Measurements from ENCODE around the gene PTGDR2. TPM values are rescaled to one million over a fixed set of nuclear protein-coding genes. Genes with fewer than 3 reads are reported as not detected.

Gene PTGDR2
- total RNA-seq, 1 donor: 0.52 TPM

- Histone ChIP-seq H3K9me3 (ENCODE audit: low read depth, low read length) (no peaks in the 10 kb centered on the region), H3K27me3 (ENCODE audit: insufficient read depth, low read length) (no peaks in the 10 kb centered on the region), H3K4me1 (ENCODE audit: insufficient read depth, low read length) (no peaks in the 10 kb centered on the region), H3K4me3 (ENCODE audit: low read length) (no peak overlapping the region)
Observed at GRCh38 chr11:60879104-60879503, 23.4 kb upstream of the PTGDR2 start.

GRCh38 chr11:60878245-60879101, 22.7 kb upstream of the PTGDR2 start:
- H3K27me3 ChIP-seq (ENCODE audit: insufficient read depth, low read length): no peaks in the 10 kb centered on the region
- H3K4me3 ChIP-seq (ENCODE audit: low read length): no peak overlapping the region
- peaks cover 2% of the 10 kb centered on the region for H3K4me1 ChIP-seq (ENCODE audit: insufficient read depth, low read length)
- no peaks in the 10 kb centered on the region for H3K9me3 ChIP-seq (ENCODE audit: low read depth, low read length)

GRCh38 chr11:60876168-60876485, 20.4 kb upstream of the PTGDR2 start:
- H3K9me3 ChIP-seq (ENCODE audit: low read depth, low read length): no peaks in the 10 kb centered on the region
- H3K27me3 ChIP-seq (ENCODE audit: insufficient read depth, low read length): no peaks in the 10 kb centered on the region
- peaks cover 24% of the 10 kb centered on the region for H3K4me1 ChIP-seq (ENCODE audit: insufficient read depth, low read length)
- H3K4me3 ChIP-seq (ENCODE audit: low read length): no peak overlapping the region

- H3K9me3 ChIP-seq (ENCODE audit: low read depth, low read length): no peaks in the 10 kb centered on the region
Observed at GRCh38 chr11:60875366-60876167, 19.8 kb upstream of the PTGDR2 start.

GRCh38 chr11:60874421-60875365, 18.9 kb upstream of the PTGDR2 start:
- H3K4me1 ChIP-seq (ENCODE audit: insufficient read depth, low read length): peaks cover 24% of the 10 kb centered on the region
- no peaks in the 10 kb centered on the region for H3K9me3 ChIP-seq (ENCODE audit: low read depth, low read length)
- no peak overlapping the region for H3K4me3 ChIP-seq (ENCODE audit: low read length)
- H3K27me3 ChIP-seq (ENCODE audit: insufficient read depth, low read length): no peaks in the 10 kb centered on the region

More at GRCh38 chr11:60875366-60876167, 19.8 kb upstream of the PTGDR2 start:
- H3K27me3 ChIP-seq (ENCODE audit: insufficient read depth, low read length): no peaks in the 10 kb centered on the region
- no peak overlapping the region for H3K4me3 ChIP-seq (ENCODE audit: low read length)
- peaks cover 24% of the 10 kb centered on the region for H3K4me1 ChIP-seq (ENCODE audit: insufficient read depth, low read length)

GRCh38 chr11:60873533-60873932, 17.8 kb upstream of the PTGDR2 start:
- no peaks in the 10 kb centered on the region for H3K9me3 ChIP-seq (ENCODE audit: low read depth, low read length)
- H3K27me3 ChIP-seq (ENCODE audit: insufficient read depth, low read length): no peaks in the 10 kb centered on the region
- H3K4me3 ChIP-seq (ENCODE audit: low read length): no peak overlapping the region
- peaks cover 24% of the 10 kb centered on the region for H3K4me1 ChIP-seq (ENCODE audit: insufficient read depth, low read length)

- Histone ChIP-seq H3K4me3 (ENCODE audit: low read length) (no peak overlapping the region), H3K9me3 (ENCODE audit: low read depth, low read length) (no peaks in the 10 kb centered on the region), H3K4me1 (ENCODE audit: insufficient read depth, low read length) (peaks cover 24% of the 10 kb centered on the region), H3K27me3 (ENCODE audit: insufficient read depth, low read length) (no peaks in the 10 kb centered on the region)
Observed at GRCh38 chr11:60872961-60873524, 17.3 kb upstream of the PTGDR2 start.

GRCh38 chr11:60872124-60872960, 16.6 kb upstream of the PTGDR2 start:
- peaks cover 24% of the 10 kb centered on the region for H3K4me1 ChIP-seq (ENCODE audit: insufficient read depth, low read length)
- no peaks in the 10 kb centered on the region for H3K9me3 ChIP-seq (ENCODE audit: low read depth, low read length)
- H3K27me3 ChIP-seq (ENCODE audit: insufficient read depth, low read length): no peaks in the 10 kb centered on the region
- no peak overlapping the region for H3K4me3 ChIP-seq (ENCODE audit: low read length)

GRCh38 chr11:60871378-60872061, 15.8 kb upstream of the PTGDR2 start:
- H3K27me3 ChIP-seq (ENCODE audit: insufficient read depth, low read length): no peaks in the 10 kb centered on the region

GRCh38 chr11:60870733-60871377, 15.1 kb upstream of the PTGDR2 start:
- H3K27me3 ChIP-seq (ENCODE audit: insufficient read depth, low read length): no peaks in the 10 kb centered on the region
- H3K9me3 ChIP-seq (ENCODE audit: low read depth, low read length): no peaks in the 10 kb centered on the region
- peaks cover 24% of the 10 kb centered on the region for H3K4me1 ChIP-seq (ENCODE audit: insufficient read depth, low read length)
- no peak overlapping the region for H3K4me3 ChIP-seq (ENCODE audit: low read length)

More at GRCh38 chr11:60871378-60872061, 15.8 kb upstream of the PTGDR2 start:
- peaks cover 24% of the 10 kb centered on the region for H3K4me1 ChIP-seq (ENCODE audit: insufficient read depth, low read length)
- no peak overlapping the region for H3K4me3 ChIP-seq (ENCODE audit: low read length)
- no peaks in the 10 kb centered on the region for H3K9me3 ChIP-seq (ENCODE audit: low read depth, low read length)

GRCh38 chr11:60870276-60870675, 14.5 kb upstream of the PTGDR2 start:
- Histone ChIP-seq H3K27me3 (ENCODE audit: insufficient read depth, low read length) (no peaks in the 10 kb centered on the region), H3K4me3 (ENCODE audit: low read length) (no peak overlapping the region), H3K9me3 (ENCODE audit: low read depth, low read length) (no peaks in the 10 kb centered on the region), H3K4me1 (ENCODE audit: insufficient read depth, low read length) (peaks cover 24% of the 10 kb centered on the region)

GRCh38 chr11:60869451-60869825, 13.7 kb upstream of the PTGDR2 start:
- Histone ChIP-seq H3K4me1 (ENCODE audit: insufficient read depth, low read length) (peaks cover 24% of the 10 kb centered on the region), H3K27me3 (ENCODE audit: insufficient read depth, low read length) (no peaks in the 10 kb centered on the region), H3K9me3 (ENCODE audit: low read depth, low read length) (no peaks in the 10 kb centered on the region), H3K4me3 (ENCODE audit: low read length) (no peak overlapping the region)

Measured in mononuclear cell (primary cell).